Neural crest cell (in vitro differentiated cells): Measurements from ENCODE around the gene CDH13. TPM values are rescaled to one million over a fixed set of nuclear protein-coding genes. Genes with fewer than 3 reads are reported as not detected.

Experiments
- DNase-seq: peaks from one replicate; pipeline ENCODE4 v3.0.0; 2021; ENCODE audit warnings: low read depth, mixed read lengths, low spot score
- H3K27ac Mint-ChIP-seq: one replicate; pipeline ENCODE4 v1.8.0; 2021; ENCODE audit warnings: mild to moderate bottlenecking, mixed read lengths; ENCODE audit not compliant: unreplicated experiment
- H3K27me3 Mint-ChIP-seq: 2 replicates; pipeline ENCODE4 v1.8.0; 2021; ENCODE audit warnings: low read depth, mild to moderate bottlenecking, mixed read lengths
- H3K36me3 Mint-ChIP-seq: 2 replicates; pipeline ENCODE4 v1.8.0; 2021; ENCODE audit warnings: low read depth, mild to moderate bottlenecking, mixed read lengths
- H3K4me1 Mint-ChIP-seq: 2 replicates; pipeline ENCODE4 v1.8.0; 2021; ENCODE audit warnings: mixed read lengths
- H3K4me3 Mint-ChIP-seq: one replicate; pipeline ENCODE4 v1.8.0; 2021; ENCODE audit warnings: mild to moderate bottlenecking, mixed read lengths
- H3K9me3 Mint-ChIP-seq: 2 replicates; pipeline ENCODE4 v1.8.0; 2021; ENCODE audit warnings: mixed read lengths
- CTCF ChIP-seq: fragments of 200-600 bp; sonication (generic); conservative IDR thresholded peaks from 2 replicates; pipeline ENCODE4 v1.5.0; 2021; ENCODE audit warnings: antibody characterized with exemption, mild to moderate bottlenecking
- total RNA-seq: library from RNA; stranded (reverse); gene quantifications from 2 replicates; pipeline ENCODE4 v1.2.1, GENCODE V29; 2021

The CDH13 gene
- total RNA-seq, 1 donor from 2014 or later, result 1.1 TPM

GRCh38 chr16:83244057-83244456 is 617.3 kb downstream of the CDH13 start:
- peaks cover 2% of the 10 kb centered on the region for H3K36me3 Mint-ChIP-seq
- H3K27me3 Mint-ChIP-seq, result peaks cover 4% of the 10 kb centered on the region
- H3K4me1 Mint-ChIP-seq, result peaks cover 23% of the 10 kb centered on the region
- DNase-seq, result no peak
- no peak overlapping the region for H3K4me3 Mint-ChIP-seq
- no peak overlapping the region for H3K27ac Mint-ChIP-seq
- TF ChIP-seq CTCF, result no peak
- H3K9me3 Mint-ChIP-seq, result peaks cover 3% of the 10 kb centered on the region

- H3K36me3 Mint-ChIP-seq, result peaks cover 2% of the 10 kb centered on the region
- DNase-seq, result no peak
- peaks cover 6% of the 10 kb centered on the region for H3K27me3 Mint-ChIP-seq
- H3K9me3 Mint-ChIP-seq, result peaks cover 3% of the 10 kb centered on the region
- no peak overlapping the region for H3K27ac Mint-ChIP-seq
- TF ChIP-seq CTCF, result no peak
- H3K4me1 Mint-ChIP-seq, result peaks cover 23% of the 10 kb centered on the region
- no peak overlapping the region for H3K4me3 Mint-ChIP-seq
These were observed 618.3 kb downstream of the CDH13 start for GRCh38 chr16:83245061-83245460.

GRCh38 chr16:83247767-83248372 is 621.1 kb downstream of the CDH13 start:
- peaks cover 23% of the 10 kb centered on the region for H3K4me1 Mint-ChIP-seq
- H3K27me3 Mint-ChIP-seq, result peaks cover 5% of the 10 kb centered on the region
- no peaks in the 10 kb centered on the region for H3K9me3 Mint-ChIP-seq
- no peak overlapping the region for H3K4me3 Mint-ChIP-seq
- H3K27ac Mint-ChIP-seq, result peak overlapping the region; percentile 91
- DNase-seq, result no peak
- TF ChIP-seq CTCF, result no peak
- no peaks in the 10 kb centered on the region for H3K36me3 Mint-ChIP-seq

- Mint-ChIP-seq H3K36me3 (no peaks in the 10 kb centered on the region), H3K27me3 (peaks cover 5% of the 10 kb centered on the region), H3K9me3 (no peaks in the 10 kb centered on the region), H3K4me1 (peaks cover 23% of the 10 kb centered on the region), H3K4me3 (no peak overlapping the region), H3K27ac (no peak overlapping the region)
- no peak for DNase-seq
- TF ChIP-seq CTCF, result no peak
These were observed 622.1 kb downstream of the CDH13 start for GRCh38 chr16:83248735-83249463.

GRCh38 chr16:83253521-83253920 is 626.8 kb downstream of the CDH13 start:
- Mint-ChIP-seq H3K4me1 (peaks cover 4% of the 10 kb centered on the region), H3K4me3 (no peak overlapping the region), H3K9me3 (peaks cover 2% of the 10 kb centered on the region), H3K36me3 (no peaks in the 10 kb centered on the region), H3K27ac (no peak overlapping the region), H3K27me3 (peaks cover 3% of the 10 kb centered on the region)
- no peak for TF ChIP-seq CTCF
- DNase-seq, result no peak
